ENCODE measurements around the gene BUB1B.

Gene BUB1B

GRCh38 chr15:40240619-40241221, 79.9 kb downstream of the BUB1B start:
- no peak for DNase-seq

GRCh38 chr15:40241269-40242212, 80.7 kb downstream of the BUB1B start:
- no peak for DNase-seq

- DNase-seq: no peak
Measured at GRCh38 chr15:40242213-40242599, 81.3 kb downstream of the BUB1B start.

- DNase-seq: no peak
Measured at GRCh38 chr15:40242601-40243000, 81.7 kb downstream of the BUB1B start.

GRCh38 chr15:40243126-40243810, 82.4 kb downstream of the BUB1B start:
- DNase-seq: no peak

- DNase-seq: peak; percentile 35
Measured at GRCh38 chr15:40244961-40245523, 84.2 kb downstream of the BUB1B start.

- no peak for DNase-seq
Measured at GRCh38 chr15:40245666-40246450, 85.0 kb downstream of the BUB1B start.

- no peak for DNase-seq
Measured at GRCh38 chr15:40246496-40247280, 85.8 kb downstream of the BUB1B start.

GRCh38 chr15:40247406-40247971, 86.6 kb downstream of the BUB1B start:
- DNase-seq: no peak

GRCh38 chr15:40248006-40248783, 87.3 kb downstream of the BUB1B start:
- no peak for DNase-seq

- no peak for DNase-seq
Measured at GRCh38 chr15:40249477-40250303, 88.8 kb downstream of the BUB1B start.

- DNase-seq: no peak
Measured at GRCh38 chr15:40250304-40250656, 89.4 kb downstream of the BUB1B start.

- no peak for DNase-seq
Measured at GRCh38 chr15:40250771-40251483, 90.1 kb downstream of the BUB1B start.

- DNase-seq: no peak
Measured at GRCh38 chr15:40251486-40252140, 90.7 kb downstream of the BUB1B start.

GRCh38 chr15:40252141-40252437, 91.2 kb downstream of the BUB1B start:
- DNase-seq: no peak

GRCh38 chr15:40252438-40253166, 91.7 kb downstream of the BUB1B start:
- DNase-seq: peak; percentile 80

GRCh38 chr15:40253167-40253790, 92.4 kb downstream of the BUB1B start:
- no peak for DNase-seq
